Measurements from ENCODE around the gene RASSF1. TPM values are rescaled to one million over a fixed set of nuclear protein-coding genes. Genes with fewer than 3 reads are reported as not detected.
A peak's percentile ranks its signal among the peaks of the same experiment; 100 is the strongest.

The RASSF1 gene
- total and polyA plus RNA-seq, 2 of the 13 experiments (the other 11 are each of a cell fraction or from before 2014, with no cell fraction given): 10.2 to 27.5 TPM

GRCh38 chr3:50318615-50319014 lies 22.0 kb downstream of the RASSF1 start:
- WGBS (ENCODE audit: low lambda C conversion rate): 99% methylated on average over 10 of the region's 10 CpGs
- no TSS peak for BruUV-seq (replicated peaks)
- H2AFZ ChIP-seq (ENCODE audit: low read length): no peak overlapping the region
- no peaks in the 10 kb centered on the region for H4K20me1 ChIP-seq (ENCODE audit: insufficient read depth, low read length)
- peak overlapping the region; percentile 10; the same call in 1 of the 2 replicates for H3K9ac ChIP-seq (ENCODE audit: insufficient read depth, low read depth, low read length)
- H3K36me3 ChIP-seq (replicated peaks in 1 of 2; ENCODE audit: control insufficient read depth in 1 of 2, insufficient read depth in 2 of 2, low read length in 2 of 2): peaks cover 16 to 32% of the 10 kb centered on the region in 2 experiments
- DNase-seq (ENCODE audit: low spot score) (no peak), ATAC-seq (no peak), FAIRE-seq (no peak)
- in situ Hi-C loops (cut with HindIII; ENCODE audit: extremely low pct_ligation_motif_present, low pct_unique_long_range_greater_than_20kb) (no loop called here), intact Hi-C loops (cut with micrococcal nuclease; ENCODE audit: unreplicated experiment) (no loop called here)
- H3K79me2 ChIP-seq (ENCODE audit: insufficient read depth, low read length): peaks cover 25% of the 10 kb centered on the region
- H3K27ac ChIP-seq (ENCODE audit: extremely low read length, insufficient read depth, low read length): peak overlapping the region; percentile 2
- TF ChIP-seq ZNF558 (CRISPR knock-in tag; IDR thresholded peaks at IDR 0.05; ENCODE audit: borderline replicate concordance) (no peak), ZNF275 (CRISPR knock-in tag; IDR thresholded peaks at IDR 0.05; ENCODE audit: borderline replicate concordance) (no peak), ZNF382 (CRISPR knock-in tag; IDR thresholded peaks at IDR 0.05; ENCODE audit: borderline replicate concordance) (no peak), ZNF569 (CRISPR knock-in tag; IDR thresholded peaks at IDR 0.05; ENCODE audit: borderline replicate concordance) (no peak), ZNF337 (CRISPR knock-in tag; IDR thresholded peaks at IDR 0.05; ENCODE audit: borderline replicate concordance, low read depth) (no peak), ZNF274 (CRISPR knock-in tag; IDR thresholded peaks at IDR 0.05) (no peak)
- H3K4me1 ChIP-seq (ENCODE audit: insufficient read depth, low read length): peaks cover 63% of the 10 kb centered on the region
- peak overlapping the region; percentile 94 for H3K4me2 ChIP-seq (ENCODE audit: low read depth, low read length)
- ChIA-PET POLR2A (interaction anchor here (1.1 to 13.0 kb wide), 4 partner anchors 18 to 32 kb away, joined by 3 to 222 read pairs (median 6); partner anchors contain the start of genes CYB561D2, HYAL1, HYAL3 and IFRD2), CTCF (ENCODE audit: low intra/inter-chr PET ratio, low total read pairs) (no interaction called here)
- H3K9me3 ChIP-seq (ENCODE audit: low read length): no peaks in the 10 kb centered on the region
- no peaks in the 10 kb centered on the region; a peak in 1 of 5 replicates for H3K27me3 ChIP-seq (ENCODE audit: control insufficient read depth in 1 of 2, insufficient read depth in 2 of 2, low read length in 2 of 2)
- H3K4me3 ChIP-seq (replicated peaks in 1 of 3; ENCODE audit: insufficient read depth in 1 of 3, low read depth in 2 of 3, low read length in 3 of 3): peak overlapping the region in 1 of 3 experiments; percentile 19; a peak in 1 of 6 replicates

- no TSS peak for BruUV-seq (replicated peaks)
- Histone ChIP-seq H3K9me3 (ENCODE audit: low read length) (no peaks in the 10 kb centered on the region), H3K27me3 (ENCODE audit: control insufficient read depth in 1 of 2, insufficient read depth in 2 of 2, low read length in 2 of 2) (no peaks in the 10 kb centered on the region; a peak in 1 of 5 replicates), H3K4me3 (replicated peaks in 1 of 3; ENCODE audit: insufficient read depth in 1 of 3, low read depth in 2 of 3, low read length in 3 of 3) (no peak overlapping the region), H3K27ac (ENCODE audit: extremely low read length, insufficient read depth, low read length) (no peak overlapping the region), H2AFZ (ENCODE audit: low read length) (no peak overlapping the region), H3K79me2 (ENCODE audit: insufficient read depth, low read length) (peaks cover 25% of the 10 kb centered on the region), H3K4me2 (ENCODE audit: low read depth, low read length) (peak overlapping the region; percentile 94; the same call in 1 of the 2 replicates), H4K20me1 (ENCODE audit: insufficient read depth, low read length) (no peaks in the 10 kb centered on the region), H3K9ac (ENCODE audit: insufficient read depth, low read depth, low read length) (no peak overlapping the region), H3K4me1 (ENCODE audit: insufficient read depth, low read length) (peaks cover 58% of the 10 kb centered on the region), H3K36me3 (replicated peaks in 1 of 2; ENCODE audit: control insufficient read depth in 1 of 2, insufficient read depth in 2 of 2, low read length in 2 of 2) (peaks cover 16 to 32% of the 10 kb centered on the region in 2 experiments)
- no peak for FAIRE-seq
- intact Hi-C loops (cut with micrococcal nuclease; ENCODE audit: unreplicated experiment) (no loop called here), in situ Hi-C loops (cut with HindIII; ENCODE audit: extremely low pct_ligation_motif_present, low pct_unique_long_range_greater_than_20kb) (no loop called here)
- no peak for DNase-seq (ENCODE audit: low spot score)
- ChIA-PET POLR2A (interaction anchor here (1.3 to 13.0 kb wide), 4 partner anchors 10 to 26 kb away, joined by 3 to 222 read pairs (median 6); partner anchors contain the start of genes HYAL1, HYAL3, IFRD2 and NAA80), CTCF (ENCODE audit: low intra/inter-chr PET ratio, low total read pairs) (no interaction called here)
- ATAC-seq: no peak
- WGBS (ENCODE audit: low lambda C conversion rate): 100% methylated on average over 3 of the region's 11 CpGs
- TF ChIP-seq SP1 (IDR thresholded peaks at IDR 0.05) (no peak), SP1 (CRISPR knock-in tag; IDR thresholded peaks at IDR 0.05) (no peak), ZNF207 (IDR thresholded peaks at IDR 0.05; ENCODE audit: borderline replicate concordance) (no peak), ONECUT2 (CRISPR knock-in tag; IDR thresholded peaks at IDR 0.05) (no peak), TOPORS (CRISPR knock-in tag; IDR thresholded peaks at IDR 0.05) (no peak), IRF2 (CRISPR knock-in tag; IDR thresholded peaks at IDR 0.05) (no peak), ZBTB38 (CRISPR knock-in tag; IDR thresholded peaks at IDR 0.05) (no peak), PLRG1 (conservative IDR thresholded peaks at IDR 0.05) (no peak), ZSCAN22 (CRISPR knock-in tag; IDR thresholded peaks at IDR 0.05) (no peak)
Measured at GRCh38 chr3:50318163-50318562, 22.5 kb downstream of the RASSF1 start.
